Erythroblast (primary cell): ENCODE measurements around the gene GALNT10.

Experiments used
- GATA1 ChIP-seq: IDR thresholded peaks from 2 replicates; pipeline ENCODE4 v1.6.1; 2011; ENCODE audit warnings: low read depth, mild to moderate bottlenecking, control low read depth, low read length, moderate library complexity
- POLR2A ChIP-seq: IDR thresholded peaks from 2 replicates; pipeline ENCODE4 v1.6.1; 2011; ENCODE audit warnings: mild to moderate bottlenecking, low read length

- TF ChIP-seq POLR2A: no peak
- no peak for TF ChIP-seq GATA1
Observed at GRCh38 chr5:154376481-154376880, 185.9 kb downstream of the GALNT10 start.
